ENCODE results near the gene ST3GAL5. TPM values are rescaled to one million over a fixed set of nuclear protein-coding genes. Genes with fewer than 3 reads are reported as not detected.

The ST3GAL5 gene
- total and polyA plus RNA-seq, 7 donors, result 2.8 to 24.2 (median 16.1) TPM

DNA sequence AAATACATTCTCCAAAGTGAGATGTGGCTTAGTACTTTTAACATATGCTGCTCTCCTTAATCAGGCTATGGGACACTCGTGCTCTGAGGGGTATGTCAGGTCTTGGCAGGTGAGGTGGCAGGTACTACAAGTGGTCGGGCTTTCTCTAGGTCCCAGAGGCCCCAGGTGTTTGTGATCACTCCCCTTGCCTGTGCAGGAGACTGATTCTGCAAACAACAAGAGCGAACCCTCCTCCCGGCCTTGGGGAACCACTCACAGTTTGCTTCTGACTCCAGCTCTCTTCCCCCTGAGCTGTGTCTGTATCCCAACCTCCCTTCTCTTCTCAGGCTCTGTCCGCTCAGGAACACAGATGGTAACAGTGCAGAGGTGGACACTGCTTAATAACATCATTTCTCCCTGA, 86.9 kb downstream of the ST3GAL5 start:
- Histone ChIP-seq H3K9me3 (no peaks in the 10 kb centered on the region), H3K4me3 (no peak overlapping the region), H3K4me1 (peaks cover 0 to 12% (median 8%) of the 10 kb centered on the region in 4 donors), H3K27me3 (no peaks in the 10 kb centered on the region), H3K36me3 (no peaks in the 10 kb centered on the region), H3K27ac (no peak overlapping the region)
- peak; percentile 48 for DNase-seq
- intact Hi-C loops (cut with DNase I), result no loop called here
- 93 to 96% methylated on average over 5 of the region's 5 CpGs for WGBS, 2 donors
- TF ChIP-seq POLR2A (IDR thresholded peaks at IDR 0.05), result no peak
- TF ChIP-seq EP300 (IDR thresholded peaks at IDR 0.05), result no peak
- TF ChIP-seq, protein P1, sequence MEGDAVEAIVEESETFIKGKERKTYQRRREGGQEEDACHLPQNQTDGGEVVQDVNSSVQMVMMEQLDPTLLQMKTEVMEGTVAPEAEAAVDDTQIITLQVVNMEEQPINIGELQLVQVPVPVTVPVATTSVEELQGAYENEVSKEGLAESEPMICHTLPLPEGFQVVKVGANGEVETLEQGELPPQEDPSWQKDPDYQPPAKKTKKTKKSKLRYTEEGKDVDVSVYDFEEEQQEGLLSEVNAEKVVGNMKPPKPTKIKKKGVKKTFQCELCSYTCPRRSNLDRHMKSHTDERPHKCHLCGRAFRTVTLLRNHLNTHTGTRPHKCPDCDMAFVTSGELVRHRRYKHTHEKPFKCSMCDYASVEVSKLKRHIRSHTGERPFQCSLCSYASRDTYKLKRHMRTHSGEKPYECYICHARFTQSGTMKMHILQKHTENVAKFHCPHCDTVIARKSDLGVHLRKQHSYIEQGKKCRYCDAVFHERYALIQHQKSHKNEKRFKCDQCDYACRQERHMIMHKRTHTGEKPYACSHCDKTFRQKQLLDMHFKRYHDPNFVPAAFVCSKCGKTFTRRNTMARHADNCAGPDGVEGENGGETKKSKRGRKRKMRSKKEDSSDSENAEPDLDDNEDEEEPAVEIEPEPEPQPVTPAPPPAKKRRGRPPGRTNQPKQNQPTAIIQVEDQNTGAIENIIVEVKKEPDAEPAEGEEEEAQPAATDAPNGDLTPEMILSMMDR (IDR thresholded peaks at IDR 0.05), result no peak
- TF ChIP-seq POLR2AphosphoS5 (IDR thresholded peaks at IDR 0.05), result no peak

DNA sequence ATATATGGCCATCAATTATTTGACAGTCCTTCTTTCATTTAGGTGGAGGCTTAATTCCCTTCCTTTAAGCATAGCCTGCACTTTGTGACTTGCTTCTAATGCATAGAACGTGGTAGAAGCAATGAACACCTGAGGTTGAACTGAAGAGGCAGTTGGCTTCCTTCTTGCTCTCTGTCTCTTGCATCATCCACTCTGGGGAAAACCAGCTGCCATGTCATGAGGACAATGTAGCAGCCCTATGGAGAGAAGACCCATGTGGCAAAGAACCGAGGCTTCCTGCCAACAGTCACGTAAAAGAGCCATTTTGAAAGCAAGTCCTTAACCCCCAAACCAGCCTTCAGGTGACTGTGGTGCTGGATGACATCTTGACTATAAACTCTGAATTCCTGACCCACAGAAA, 88.2 kb downstream of the ST3GAL5 start:
- no peaks in the 10 kb centered on the region for H3K36me3 ChIP-seq
- DNase-seq, result peak; percentile 33
- H3K27ac ChIP-seq, result no peak overlapping the region
- intact Hi-C loops (cut with DNase I), result no loop called here
- H3K27me3 ChIP-seq, result no peaks in the 10 kb centered on the region
- 91 to 93% methylated on average over 3 of the region's 3 CpGs for WGBS, 2 donors
- no peak overlapping the region for H3K4me3 ChIP-seq
- TF ChIP-seq POLR2A (IDR thresholded peaks at IDR 0.05) (no peak), EP300 (IDR thresholded peaks at IDR 0.05) (no peak), POLR2AphosphoS5 (IDR thresholded peaks at IDR 0.05) (no peak)
- TF ChIP-seq, protein P1 (IDR thresholded peaks at IDR 0.05), result no peak
- H3K4me1 ChIP-seq, result peaks cover 0 to 24% (median 20%) of the 10 kb centered on the region in 4 donors
- H3K9me3 ChIP-seq, result no peaks in the 10 kb centered on the region

DNA sequence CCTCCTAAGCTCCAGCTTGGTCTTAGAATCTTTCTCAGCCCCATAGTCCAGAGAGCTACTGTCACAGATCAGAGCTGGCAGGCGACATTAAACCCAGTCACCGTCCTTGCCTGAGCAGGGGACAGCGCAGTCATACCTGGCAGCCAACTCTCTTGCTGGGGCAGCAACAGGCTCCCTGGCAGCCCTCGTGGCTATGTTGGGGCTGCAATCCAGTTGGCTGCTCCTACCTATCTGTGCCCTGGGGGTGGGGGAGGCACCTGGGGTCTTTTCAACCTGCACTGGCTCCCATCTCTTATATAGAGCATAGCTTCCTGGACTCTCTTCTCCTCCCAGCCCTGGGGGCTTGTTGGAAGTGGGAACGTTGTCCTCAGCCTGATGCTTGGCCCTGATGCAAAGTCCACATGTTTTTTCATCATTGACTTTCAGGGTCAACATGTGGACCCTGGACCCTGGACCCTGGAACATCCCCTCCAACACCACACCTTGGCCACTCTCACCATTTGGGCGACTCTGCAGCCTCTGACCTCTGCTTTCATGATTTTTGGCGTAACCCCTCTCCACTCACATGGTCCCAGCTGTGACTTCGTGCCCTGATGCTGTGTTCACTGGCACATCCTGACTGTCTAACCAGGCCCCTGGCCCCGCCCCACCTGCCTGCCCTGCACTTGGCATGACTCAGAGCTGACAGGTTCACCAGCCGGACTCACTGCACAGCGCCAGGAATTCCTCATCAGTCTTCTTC, 89.4 kb downstream of the ST3GAL5 start:
- DNase-seq, result peak; percentile 61
- H3K9me3 ChIP-seq, result no peaks in the 10 kb centered on the region
- 48 to 74% methylated on average over 11 of the region's 11 CpGs for WGBS, 2 donors
- intact Hi-C loops (cut with DNase I), result no loop called here
- H3K4me1 ChIP-seq, result peaks cover 0 to 36% (median 30%) of the 10 kb centered on the region in 4 donors
- no peak for TF ChIP-seq POLR2A (IDR thresholded peaks at IDR 0.05)
- TF ChIP-seq, protein P1 (IDR thresholded peaks at IDR 0.05), result no peak
- TF ChIP-seq EP300 (IDR thresholded peaks at IDR 0.05), result no peak
- no peak for TF ChIP-seq POLR2AphosphoS5 (IDR thresholded peaks at IDR 0.05)
- H3K4me3 ChIP-seq, result no peak overlapping the region
- no peaks in the 10 kb centered on the region for H3K27me3 ChIP-seq
- H3K27ac ChIP-seq, result no peak overlapping the region
- H3K36me3 ChIP-seq, result no peaks in the 10 kb centered on the region

DNA sequence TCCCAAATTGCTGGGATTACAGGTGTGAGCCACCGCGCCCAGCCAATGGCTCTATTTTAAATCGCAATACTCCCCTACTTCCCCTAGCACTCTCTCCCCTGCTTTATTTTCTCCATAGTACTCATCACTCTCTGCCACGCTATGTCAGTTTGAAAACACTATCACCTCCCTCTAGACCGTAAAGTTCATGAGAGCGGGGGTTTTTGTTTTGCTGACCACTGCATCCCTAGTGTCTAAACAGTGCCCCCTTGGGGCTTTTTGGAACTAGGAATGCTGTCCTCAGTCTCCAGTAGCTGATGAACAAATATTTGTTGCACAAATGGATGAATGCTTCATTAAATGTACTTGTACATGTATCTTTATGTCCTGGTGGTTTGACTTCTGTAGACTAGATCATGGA, 90.9 kb downstream of the ST3GAL5 start:
- TF ChIP-seq, protein P1 (IDR thresholded peaks at IDR 0.05), result peak; percentile 29 to 58 (median 51)
- TF ChIP-seq POLR2A (IDR thresholded peaks at IDR 0.05), result no peak
- no peak for TF ChIP-seq POLR2AphosphoS5 (IDR thresholded peaks at IDR 0.05)
- no peak overlapping the region for H3K27ac ChIP-seq
- no peaks in the 10 kb centered on the region for H3K9me3 ChIP-seq
- H3K36me3 ChIP-seq, result no peaks in the 10 kb centered on the region
- H3K27me3 ChIP-seq, result no peaks in the 10 kb centered on the region
- 76 to 78% methylated on average over 6 of the region's 6 CpGs for WGBS, 2 donors
- no peak overlapping the region for H3K4me3 ChIP-seq
- intact Hi-C loops (cut with DNase I), result loop anchor here (1.0 kb wide), 1 partner anchor 48 kb away; no protein-coding TSS in a partner anchor
- DNase-seq, result peak; percentile 66
- H3K4me1 ChIP-seq, result peaks cover 0 to 43% (median 39%) of the 10 kb centered on the region in 4 donors

All from sigmoid colon (tissue), 7 donors.